ENCODE results near the gene DAB2IP. TPM values are rescaled to one million over a fixed set of nuclear protein-coding genes. Genes with fewer than 3 reads are reported as not detected.

Gene DAB2IP
- total and polyA plus RNA-seq, 2 of the 4 experiments (the other 2 are of a cell fraction): 5.6 to 17.2 TPM

DNA sequence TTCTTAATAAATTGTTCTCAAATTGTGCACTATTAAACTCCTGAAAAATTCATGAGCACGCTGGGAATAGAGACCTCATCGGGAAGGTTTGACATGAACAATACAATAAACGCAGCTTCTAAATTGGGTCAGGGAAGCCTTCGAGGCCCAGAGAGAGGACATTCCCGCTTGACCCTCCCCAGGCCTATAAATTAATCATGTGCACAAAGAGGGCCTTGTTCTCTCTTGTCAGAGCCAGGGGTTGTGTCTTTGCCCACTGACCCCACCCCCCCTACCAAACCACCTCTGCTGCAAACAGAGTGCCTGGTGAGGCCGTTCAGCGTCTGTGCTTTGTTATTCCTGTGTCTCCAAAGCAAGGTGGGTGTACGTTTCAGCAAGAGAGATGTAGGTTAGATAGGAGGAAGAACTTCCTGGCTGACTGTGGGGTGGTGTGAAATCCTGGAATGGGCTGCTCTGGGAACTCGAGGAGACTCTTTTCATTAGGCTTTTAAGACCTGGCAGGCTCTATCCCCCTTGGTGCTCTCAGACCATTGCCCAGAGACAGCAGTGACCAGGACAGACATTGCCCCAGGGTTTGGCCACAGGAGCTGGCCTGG is 18.2 kb upstream of the DAB2IP start:
- in situ Hi-C loops (cut with MboI; ENCODE audit: low sequenced_read_pairs): no loop called here
- H3K4me3 ChIP-seq (ENCODE audit: insufficient read depth, low read depth, low read length): no peak overlapping the region
- H3K27me3 ChIP-seq (ENCODE audit: control insufficient read depth, insufficient read depth, low read length): no peaks in the 10 kb centered on the region
- H3K9me1 ChIP-seq (ENCODE audit: insufficient read depth, low read length): no peaks in the 10 kb centered on the region
- no peak overlapping the region for H2BK5ac ChIP-seq (ENCODE audit: low read depth, low read length, poor library complexity, severe bottlenecking)
- H2AK9ac ChIP-seq (replicated peaks; ENCODE audit: low read depth, low read length, poor library complexity): no peak overlapping the region
- no peak overlapping the region for H3K23ac ChIP-seq (ENCODE audit: low read depth, low read length)
- peaks cover 16% of the 10 kb centered on the region for H4K20me1 ChIP-seq (ENCODE audit: insufficient read depth, low read length)
- intact Hi-C loops (cut with micrococcal nuclease): no loop called here
- H3K4me1 ChIP-seq (ENCODE audit: control insufficient read depth, insufficient read depth, low read length): peaks cover 8% of the 10 kb centered on the region; the same call in 1 of the 2 replicates
- H3K9me3 ChIP-seq (ENCODE audit: control insufficient read depth, insufficient read depth, low read length): no peaks in the 10 kb centered on the region
- DNase-seq (no peak), ATAC-seq (ENCODE audit: low read depth) (no peak)
- no peak overlapping the region for H3K27ac ChIP-seq (ENCODE audit: insufficient read depth, low read length)
- H3K56ac ChIP-seq (ENCODE audit: extremely low read depth, insufficient read depth, low read length): no peak overlapping the region
- H3K4me2 ChIP-seq (ENCODE audit: low read depth, low read length): no peak overlapping the region
- ChIA-PET POLR2A (ENCODE audit: unreplicated experiment) (no interaction called here), CTCF (no interaction called here)
- no peak overlapping the region for H3K18ac ChIP-seq (ENCODE audit: low read depth, low read length)
- no peak overlapping the region for H2BK20ac ChIP-seq (ENCODE audit: low read depth, low read length)
- no peak overlapping the region for H3K9ac ChIP-seq (ENCODE audit: low read depth, low read length)
- H3K4ac ChIP-seq (ENCODE audit: low read depth, low read length): no peak overlapping the region
- H4K8ac ChIP-seq (ENCODE audit: low read depth in 2 of 2, low read length in 2 of 2): no peak overlapping the region
- H2BK120ac ChIP-seq (ENCODE audit: low read depth, low read length): no peak overlapping the region
- H4K5ac ChIP-seq (ENCODE audit: low read depth, low read length): no peak overlapping the region
- dilution Hi-C loops (cut with HindIII; ENCODE audit: low sequenced_read_pairs, unreplicated experiment): no loop called here
- no peaks in the 10 kb centered on the region for H3K79me1 ChIP-seq (ENCODE audit: low read depth in 1 of 2, low read length in 2 of 2)
- TF ChIP-seq BHLHE40 (IDR thresholded peaks at IDR 0.05; ENCODE audit: low read depth, low read length) (no peak), RAD21 (IDR thresholded peaks at IDR 0.05; ENCODE audit: low read length) (no peak), POLR2A (IDR thresholded peaks at IDR 0.05; ENCODE audit: low read depth, low read length) (no peak), NFE2L2 (IDR thresholded peaks at IDR 0.05; ENCODE audit: low read depth, low read length) (no peak), FOS (IDR thresholded peaks at IDR 0.05; ENCODE audit: low read depth, low read length) (no peak), CEBPB (IDR thresholded peaks at IDR 0.05; ENCODE audit: low read depth, low read length) (no peak), MXI1 (IDR thresholded peaks at IDR 0.05; ENCODE audit: borderline replicate concordance, low read depth, low read length) (no peak), RCOR1 (IDR thresholded peaks at IDR 0.05; ENCODE audit: insufficient replicate concordance, low read length) (no peak), CHD1 (IDR thresholded peaks at IDR 0.05; ENCODE audit: low read depth, low read length) (no peak), MAFK (IDR thresholded peaks at IDR 0.05; ENCODE audit: low read depth, low read length) (no peak), SMC3 (IDR thresholded peaks at IDR 0.05; ENCODE audit: low read depth, low read length) (no peak), MAZ (IDR thresholded peaks at IDR 0.05; ENCODE audit: borderline replicate concordance, low read depth, low read length) (no peak), RFX5 (IDR thresholded peaks at IDR 0.05; ENCODE audit: low read depth, low read length) (no peak)
- TF ChIP-seq, protein P1, sequence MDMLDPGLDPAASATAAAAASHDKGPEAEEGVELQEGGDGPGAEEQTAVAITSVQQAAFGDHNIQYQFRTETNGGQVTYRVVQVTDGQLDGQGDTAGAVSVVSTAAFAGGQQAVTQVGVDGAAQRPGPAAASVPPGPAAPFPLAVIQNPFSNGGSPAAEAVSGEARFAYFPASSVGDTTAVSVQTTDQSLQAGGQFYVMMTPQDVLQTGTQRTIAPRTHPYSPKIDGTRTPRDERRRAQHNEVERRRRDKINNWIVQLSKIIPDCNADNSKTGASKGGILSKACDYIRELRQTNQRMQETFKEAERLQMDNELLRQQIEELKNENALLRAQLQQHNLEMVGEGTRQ (IDR thresholded peaks at IDR 0.05; ENCODE audit: low read depth, low read length): no peak
- TF ChIP-seq, protein P2, sequence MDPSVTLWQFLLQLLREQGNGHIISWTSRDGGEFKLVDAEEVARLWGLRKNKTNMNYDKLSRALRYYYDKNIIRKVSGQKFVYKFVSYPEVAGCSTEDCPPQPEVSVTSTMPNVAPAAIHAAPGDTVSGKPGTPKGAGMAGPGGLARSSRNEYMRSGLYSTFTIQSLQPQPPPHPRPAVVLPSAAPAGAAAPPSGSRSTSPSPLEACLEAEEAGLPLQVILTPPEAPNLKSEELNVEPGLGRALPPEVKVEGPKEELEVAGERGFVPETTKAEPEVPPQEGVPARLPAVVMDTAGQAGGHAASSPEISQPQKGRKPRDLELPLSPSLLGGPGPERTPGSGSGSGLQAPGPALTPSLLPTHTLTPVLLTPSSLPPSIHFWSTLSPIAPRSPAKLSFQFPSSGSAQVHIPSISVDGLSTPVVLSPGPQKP (IDR thresholded peaks at IDR 0.05; ENCODE audit: borderline replicate concordance, low read depth, low read length): no peak
- TF ChIP-seq, protein P3, sequence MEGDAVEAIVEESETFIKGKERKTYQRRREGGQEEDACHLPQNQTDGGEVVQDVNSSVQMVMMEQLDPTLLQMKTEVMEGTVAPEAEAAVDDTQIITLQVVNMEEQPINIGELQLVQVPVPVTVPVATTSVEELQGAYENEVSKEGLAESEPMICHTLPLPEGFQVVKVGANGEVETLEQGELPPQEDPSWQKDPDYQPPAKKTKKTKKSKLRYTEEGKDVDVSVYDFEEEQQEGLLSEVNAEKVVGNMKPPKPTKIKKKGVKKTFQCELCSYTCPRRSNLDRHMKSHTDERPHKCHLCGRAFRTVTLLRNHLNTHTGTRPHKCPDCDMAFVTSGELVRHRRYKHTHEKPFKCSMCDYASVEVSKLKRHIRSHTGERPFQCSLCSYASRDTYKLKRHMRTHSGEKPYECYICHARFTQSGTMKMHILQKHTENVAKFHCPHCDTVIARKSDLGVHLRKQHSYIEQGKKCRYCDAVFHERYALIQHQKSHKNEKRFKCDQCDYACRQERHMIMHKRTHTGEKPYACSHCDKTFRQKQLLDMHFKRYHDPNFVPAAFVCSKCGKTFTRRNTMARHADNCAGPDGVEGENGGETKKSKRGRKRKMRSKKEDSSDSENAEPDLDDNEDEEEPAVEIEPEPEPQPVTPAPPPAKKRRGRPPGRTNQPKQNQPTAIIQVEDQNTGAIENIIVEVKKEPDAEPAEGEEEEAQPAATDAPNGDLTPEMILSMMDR (conservative IDR thresholded peaks at IDR 0.05; ENCODE audit: low read depth, low read length): no peak
- H2AK5ac ChIP-seq (ENCODE audit: low read depth, low read length): no peak overlapping the region
- no peaks in the 10 kb centered on the region for H3K36me3 ChIP-seq (ENCODE audit: control insufficient read depth, insufficient read depth, low read length)
- no peak overlapping the region for H3K14ac ChIP-seq (replicated peaks; ENCODE audit: low read depth, low read length)
- no CpG with 5 or more reads among the region's 9 CpGs for WGBS, 2 experiments (ENCODE audit: extremely low coverage in 2 of 2, insufficient read length in 1 of 2)
- no peak overlapping the region for H4K91ac ChIP-seq (ENCODE audit: insufficient read depth, low read depth, low read length)
- BruUV-seq (replicated peaks): no TSS peak
- H2BK15ac ChIP-seq (ENCODE audit: low read depth, low read length): no peak overlapping the region
- H2AFZ ChIP-seq (replicated peaks; ENCODE audit: low read length, poor library complexity): no peak overlapping the region
